ENCODE results near the gene CAPN2. TPM values are rescaled to one million over a fixed set of nuclear protein-coding genes. Genes with fewer than 3 reads are reported as not detected.

CAPN2 gene
- total RNA-seq, 4 donors from 2014 or later: 160 to 207 (median 177) TPM

- 60 to 72% methylated on average over 5 of the region's 5 CpGs for WGBS, 2 donors
- Histone ChIP-seq H3K4me1 (peaks cover 0 to 24% (median 6%) of the 10 kb centered on the region in 4 donors), H3K4me3 (no peak overlapping the region), H3K9me3 (no peaks in the 10 kb centered on the region), H3K36me3 (no peaks in the 10 kb centered on the region), H3K27ac (no peak overlapping the region), H3K27me3 (no peaks in the 10 kb centered on the region)
- DNase-seq (ENCODE audit: low spot score in 2 of 2): no peak
- TF ChIP-seq CTCF (IDR thresholded peaks at IDR 0.05): no peak
- no peak for TF ChIP-seq EP300 (IDR thresholded peaks at IDR 0.05)
- no peak for TF ChIP-seq POLR2A (IDR thresholded peaks at IDR 0.05)
Observed at GRCh38 chr1:223695941-223696340, 16.4 kb upstream of the CAPN2 start.

- DNase-seq (ENCODE audit: low spot score in 2 of 2): no peak
- WGBS, 2 donors: 70 to 71% methylated on average over 5 of the region's 5 CpGs
- no peak for TF ChIP-seq EP300 (IDR thresholded peaks at IDR 0.05)
- TF ChIP-seq POLR2A (IDR thresholded peaks at IDR 0.05): no peak
- TF ChIP-seq CTCF (IDR thresholded peaks at IDR 0.05): no peak
- Histone ChIP-seq H3K27me3 (no peaks in the 10 kb centered on the region), H3K4me1 (peaks cover 0 to 41% (median 10%) of the 10 kb centered on the region in 4 donors), H3K4me3 (no peak overlapping the region), H3K27ac (peak overlapping the region in 3 of 4 donors; percentile 48 to 89 (median 84)), H3K36me3 (no peaks in the 10 kb centered on the region), H3K9me3 (no peaks in the 10 kb centered on the region)
Observed at GRCh38 chr1:223700388-223700918, 11.9 kb upstream of the CAPN2 start.

GRCh38 chr1:223700942-223701637 lies 11.2 kb upstream of the CAPN2 start:
- DNase-seq (ENCODE audit: low spot score in 2 of 2): no peak
- WGBS, 2 donors: 21 to 36% methylated on average over 7 to 8 of the region's 8 CpGs
- TF ChIP-seq EP300 (IDR thresholded peaks at IDR 0.05): peak in 1 of 2 donors; percentile 36
- TF ChIP-seq POLR2A (IDR thresholded peaks at IDR 0.05): no peak
- no peak for TF ChIP-seq CTCF (IDR thresholded peaks at IDR 0.05)

GRCh38 chr1:223702735-223703667 lies 9.3 kb upstream of the CAPN2 start:
- Histone ChIP-seq H3K36me3 (no peaks in the 10 kb centered on the region), H3K27ac (peak overlapping the region in 1 of 4 donors; percentile 19), H3K9me3 (no peaks in the 10 kb centered on the region), H3K4me1 (peaks cover 0 to 63% (median 21%) of the 10 kb centered on the region in 4 donors), H3K27me3 (no peaks in the 10 kb centered on the region), H3K4me3 (no peak overlapping the region)
- TF ChIP-seq POLR2A (IDR thresholded peaks at IDR 0.05): no peak
- no peak for TF ChIP-seq EP300 (IDR thresholded peaks at IDR 0.05)
- no peak for TF ChIP-seq CTCF (IDR thresholded peaks at IDR 0.05)
- whole genome bisulfite sequencing, 2 donors: 82 to 90% methylated on average over 4 of the region's 4 CpGs
- no peak for DNase-seq (ENCODE audit: low spot score in 2 of 2)

More at GRCh38 chr1:223700942-223701637, 11.2 kb upstream of the CAPN2 start:
- no peak overlapping the region for H3K4me3 ChIP-seq
- H3K9me3 ChIP-seq: no peaks in the 10 kb centered on the region
- peaks cover 0 to 47% (median 11%) of the 10 kb centered on the region in 4 donors for H3K4me1 ChIP-seq
- no peaks in the 10 kb centered on the region for H3K27me3 ChIP-seq
- peak overlapping the region in 3 of 4 donors; percentile 48 to 89 (median 84) for H3K27ac ChIP-seq
- H3K36me3 ChIP-seq: no peaks in the 10 kb centered on the region
